Activated CD8-positive, alpha-beta memory T cell treated with anti-CD3 and anti-CD28 coated beads, Interleukin-2, amount 50 U/mL, for 4 hours (primary cell): ENCODE data around the gene EFNA1.
A peak's percentile ranks its signal among the peaks of the same experiment; 100 is the strongest.

ENCODE experiments used
- DNase-seq: peaks from one replicate; pipeline ENCODE4 v3.0.0-alpha.2; 2020

EFNA1 gene

DNA sequence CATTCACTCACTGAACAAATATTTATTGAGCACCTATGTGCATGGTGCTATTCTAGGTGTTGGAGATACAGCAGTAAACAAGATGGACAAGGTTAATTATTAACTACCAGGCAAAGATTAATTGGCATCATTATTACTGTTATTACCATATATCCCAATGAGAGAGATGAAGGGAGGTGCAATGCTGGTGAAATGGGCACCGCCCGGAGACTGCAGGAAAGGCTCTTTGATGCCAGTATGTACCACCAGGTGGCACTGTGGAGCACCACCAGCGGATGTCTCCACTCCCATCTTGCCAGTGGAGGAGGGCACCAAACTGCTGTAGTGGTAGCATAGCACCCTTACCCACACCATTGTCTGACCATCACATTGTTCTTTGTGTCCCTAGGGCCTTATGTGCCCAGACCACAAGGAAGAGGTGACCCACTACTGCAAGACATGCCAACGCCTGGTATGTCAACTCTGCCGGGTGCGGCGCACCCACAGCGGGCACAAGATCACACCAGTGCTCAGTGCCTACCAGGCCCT is 48.9 kb downstream of the EFNA1 start:
- DNase-seq, result peak; percentile 86

DNA sequence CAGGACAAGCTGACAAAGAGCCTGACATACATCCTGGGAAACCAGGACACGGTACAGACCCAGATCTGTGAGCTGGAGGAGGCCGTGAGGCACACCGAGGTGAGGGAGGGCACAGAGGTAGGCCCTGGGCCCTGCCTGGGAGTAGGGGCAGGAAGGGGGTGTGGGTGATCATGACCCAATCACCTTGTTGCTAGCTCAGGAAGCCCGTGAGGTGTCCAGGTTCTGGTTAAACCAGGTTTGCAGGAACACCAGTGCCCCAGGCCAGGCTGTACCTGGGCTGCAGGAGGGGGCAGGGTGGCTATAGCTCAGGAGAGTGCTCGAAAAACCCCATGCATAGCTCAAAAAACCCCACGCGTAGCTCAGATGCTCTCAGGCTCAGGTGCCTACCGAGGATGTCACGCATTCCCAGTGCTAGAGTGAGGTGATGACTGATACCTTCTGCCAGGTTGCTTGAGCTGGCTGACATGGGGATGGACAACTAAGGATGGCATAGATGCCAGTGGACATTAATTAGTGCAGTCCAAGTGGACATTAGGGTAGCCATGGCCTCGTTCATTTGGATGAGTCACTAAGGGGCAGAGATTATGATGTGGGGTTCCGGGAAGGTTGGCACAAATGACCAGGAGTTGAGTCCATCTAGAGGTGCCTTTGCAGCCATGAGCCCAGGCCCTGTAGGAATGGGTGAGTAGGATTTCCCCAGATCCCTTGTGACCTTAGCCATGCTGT is 49.7 kb downstream of the EFNA1 start:
- no peak for DNase-seq

DNA sequence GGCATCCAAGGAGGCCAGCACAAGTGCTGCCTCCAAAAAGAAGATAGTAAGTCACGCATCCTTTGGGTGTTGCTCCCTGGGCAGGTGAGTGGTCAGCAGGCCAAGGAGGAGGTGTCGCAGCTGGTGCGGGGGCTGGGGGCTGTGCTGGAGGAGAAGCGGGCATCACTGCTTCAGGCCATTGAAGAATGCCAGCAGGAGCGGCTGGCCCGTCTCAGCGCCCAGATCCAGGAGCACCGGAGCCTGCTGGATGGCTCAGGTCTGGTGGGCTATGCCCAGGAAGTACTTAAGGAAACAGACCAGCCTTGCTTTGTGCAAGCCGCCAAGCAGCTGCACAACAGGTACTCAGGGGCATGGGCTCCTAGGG is 50.2 kb downstream of the EFNA1 start:
- DNase-seq, result no peak

DNA sequence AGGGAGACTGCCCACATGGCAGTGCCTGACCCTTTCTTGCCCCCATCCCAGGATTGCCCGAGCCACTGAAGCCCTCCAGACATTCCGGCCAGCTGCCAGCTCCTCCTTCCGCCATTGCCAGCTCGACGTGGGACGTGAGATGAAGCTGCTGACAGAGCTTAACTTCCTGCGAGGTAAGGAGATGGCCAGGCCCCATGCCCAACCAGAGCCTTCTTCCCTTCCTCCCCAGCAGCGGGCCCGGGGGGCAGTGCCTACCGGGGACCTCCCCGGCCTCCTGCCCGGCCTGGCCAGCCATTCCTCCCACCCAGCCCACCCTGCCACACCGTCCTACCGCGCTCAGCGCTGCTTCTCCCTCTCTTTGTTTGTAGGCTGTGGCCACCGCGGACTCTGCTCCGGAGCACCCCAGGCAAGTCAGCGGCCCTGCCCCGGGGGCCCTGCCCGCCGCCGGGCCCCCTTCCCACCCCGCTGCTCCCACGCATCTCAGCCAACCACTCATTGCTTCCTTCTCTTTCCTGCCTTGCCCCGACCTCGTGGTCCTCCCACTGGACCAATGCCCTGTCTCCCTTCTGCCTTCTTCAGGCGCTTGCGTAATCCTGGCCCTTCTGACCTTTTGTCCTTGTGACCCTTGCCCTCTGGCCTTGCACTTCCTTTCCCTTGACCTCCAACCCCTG is 50.9 kb downstream of the EFNA1 start:
- DNase-seq, result no peak

DNA sequence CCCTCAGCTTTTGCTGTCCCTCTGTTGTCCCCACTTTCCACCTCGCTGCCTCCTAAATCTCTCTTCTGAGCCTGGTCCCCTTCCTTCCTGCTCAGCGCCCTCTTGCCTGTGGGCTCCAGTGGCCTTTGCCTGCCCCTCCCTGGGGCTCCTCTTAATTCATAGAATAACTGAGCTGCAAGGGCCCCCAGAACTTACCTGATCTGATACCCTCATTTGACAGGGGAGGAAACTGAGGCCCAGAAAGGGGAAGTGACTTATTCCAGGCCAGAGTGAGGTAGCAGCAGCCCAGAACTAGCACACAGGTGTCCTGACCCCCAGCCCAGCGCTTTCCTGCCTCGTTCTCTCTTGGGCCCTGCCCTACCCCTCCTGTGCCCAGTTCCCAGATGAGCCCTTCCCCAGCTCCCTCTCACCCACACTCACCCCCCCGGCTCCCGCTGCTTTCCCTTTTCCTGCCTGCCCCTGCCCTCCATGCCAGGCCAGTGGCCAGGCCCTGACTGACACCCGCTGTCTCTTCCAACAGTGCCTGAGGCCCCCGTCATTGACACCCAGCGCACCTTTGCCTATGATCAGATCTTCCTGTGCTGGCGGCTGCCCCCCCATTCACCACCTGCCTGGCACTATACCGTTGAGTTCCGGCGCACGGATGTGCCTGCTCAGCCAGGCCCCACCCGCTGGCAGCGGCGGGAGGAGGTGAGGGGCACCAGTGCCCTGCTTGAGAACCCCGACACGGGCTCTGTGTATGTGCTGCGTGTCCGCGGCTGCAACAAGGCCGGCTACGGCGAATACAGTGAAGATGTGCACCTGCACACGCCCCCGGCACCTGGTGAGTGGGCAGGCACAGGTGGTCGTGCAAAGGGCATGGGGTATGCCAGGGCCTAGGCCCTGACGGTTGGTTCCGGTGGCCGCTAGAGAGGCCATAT is 51.7 kb downstream of the EFNA1 start:
- DNase-seq, result no peak

DNA sequence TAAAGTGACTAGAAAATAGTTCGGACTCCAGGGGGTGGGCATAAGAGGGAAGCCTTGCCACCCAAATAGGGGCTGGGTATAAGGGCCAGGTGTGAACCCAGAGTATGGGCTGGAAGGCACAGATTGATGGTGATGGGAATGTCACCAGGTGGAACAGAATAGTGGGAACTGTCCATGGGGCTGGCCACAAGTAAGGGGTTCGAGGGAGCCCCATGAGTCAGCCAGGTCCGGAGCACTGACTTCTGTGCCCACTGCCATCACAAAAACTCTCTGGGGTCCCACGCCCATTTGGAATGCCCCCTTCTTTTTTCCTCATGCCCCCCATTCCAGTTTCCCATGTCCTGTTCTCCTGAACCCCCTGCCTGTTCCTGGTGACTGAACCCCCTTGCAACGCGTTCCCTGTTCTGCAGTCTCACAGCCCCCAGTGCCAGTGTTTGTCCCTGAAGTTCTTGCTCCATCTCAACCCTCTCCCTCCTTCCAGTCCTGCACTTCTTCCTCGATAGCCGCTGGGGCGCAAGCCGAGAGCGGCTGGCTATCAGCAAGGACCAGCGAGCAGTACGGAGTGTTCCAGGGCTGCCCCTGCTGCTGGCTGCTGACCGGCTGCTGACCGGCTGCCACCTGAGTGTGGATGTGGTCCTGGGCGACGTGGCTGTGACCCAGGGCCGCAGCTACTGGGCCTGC is 53.8 kb downstream of the EFNA1 start:
- DNase-seq, result no peak

DNA sequence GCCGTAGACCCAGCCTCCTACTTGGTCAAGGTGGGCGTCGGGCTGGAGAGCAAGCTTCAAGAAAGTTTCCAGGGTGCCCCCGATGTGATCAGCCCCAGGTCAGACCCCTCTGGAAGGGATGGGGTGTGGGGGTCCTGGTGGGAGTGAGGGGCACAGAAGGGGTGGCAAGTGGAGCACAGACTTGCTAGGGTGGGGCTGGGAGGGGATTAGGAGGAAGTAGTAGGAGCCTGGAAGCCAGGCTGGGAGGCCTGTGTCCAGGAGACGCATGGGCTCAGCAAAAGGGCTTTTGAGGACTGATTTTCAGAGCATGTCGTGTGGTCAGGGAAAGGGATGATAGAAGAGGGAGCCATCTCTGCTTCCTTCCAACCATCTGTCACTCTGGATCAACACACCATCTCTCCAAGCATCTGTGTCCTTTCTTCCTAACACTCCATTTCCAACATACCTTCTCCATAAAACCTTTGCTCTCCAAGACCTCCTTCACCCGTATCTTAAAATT is 54.4 kb downstream of the EFNA1 start:
- no peak for DNase-seq

DNA sequence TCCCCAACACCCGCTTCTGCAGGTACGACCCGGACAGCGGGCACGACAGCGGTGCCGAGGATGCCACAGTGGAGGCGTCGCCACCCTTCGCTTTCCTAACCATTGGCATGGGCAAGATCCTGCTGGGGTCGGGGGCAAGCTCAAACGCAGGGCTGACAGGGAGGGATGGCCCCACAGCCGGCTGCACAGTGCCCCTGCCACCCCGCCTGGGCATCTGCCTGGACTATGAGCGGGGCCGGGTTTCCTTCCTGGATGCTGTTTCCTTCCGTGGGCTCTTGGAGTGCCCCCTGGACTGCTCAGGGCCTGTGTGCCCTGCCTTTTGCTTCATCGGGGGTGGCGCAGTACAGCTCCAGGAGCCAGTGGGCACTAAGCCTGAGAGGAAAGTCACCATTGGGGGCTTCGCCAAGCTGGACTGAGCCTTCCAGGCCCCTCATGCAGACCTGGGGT is 56.1 kb downstream of the EFNA1 start:
- no peak for DNase-seq

DNA sequence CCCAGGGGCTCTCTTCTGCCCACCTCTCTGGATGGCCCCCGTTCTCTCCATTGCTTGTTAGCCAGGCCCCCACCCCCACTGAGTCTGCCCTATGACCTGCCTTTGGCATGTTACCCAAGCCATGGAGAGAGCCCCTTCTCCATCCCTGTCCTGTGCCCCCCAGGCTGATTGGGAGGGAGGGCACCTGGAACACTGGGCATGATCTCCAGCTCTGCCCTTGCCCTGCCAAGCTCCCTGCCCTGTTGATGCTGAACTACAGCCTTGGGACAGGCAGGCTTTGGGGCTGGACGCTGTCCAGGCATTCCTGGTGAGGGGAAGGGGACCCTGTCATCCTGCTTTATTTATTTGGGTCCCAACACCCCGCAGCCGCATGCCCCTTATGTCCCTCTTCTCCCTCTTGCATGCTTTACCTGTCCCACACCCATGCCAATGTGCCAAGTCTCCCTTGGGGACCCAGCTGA is 56.7 kb downstream of the EFNA1 start:
- DNase-seq, result no peak
